Hepatocyte (in vitro differentiated cells): ENCODE data around the gene RPS6KA5. TPM values are rescaled to one million over a fixed set of nuclear protein-coding genes. Genes with fewer than 3 reads are reported as not detected.

Experiments
- DNase-seq: peaks from one replicate; pipeline ENCODE4 v3.0.0-alpha.2; 2016; ENCODE audit warnings: low spot score
- H2AFZ ChIP-seq: fragments of 200-600 bp; sonication (generic); 2 replicates; pipeline ENCODE4 v1.6.0; 2016; ENCODE audit warnings: antibody characterized with exemption, mild to moderate bottlenecking
- H3K27ac ChIP-seq: fragments of 200-600 bp; sonication (generic); 2 replicates; pipeline ENCODE4 v1.5.1; 2016; ENCODE audit warnings: mild to moderate bottlenecking
- H3K27me3 ChIP-seq: fragments of 200-600 bp; sonication (generic); 2 replicates; pipeline ENCODE4 v1.6.1; 2016
- H3K36me3 ChIP-seq: fragments of 200-600 bp; sonication (generic); replicated peaks from 2 replicates; pipeline ENCODE4 v1.5.1; 2016; ENCODE audit warnings: low read depth; ENCODE audit not compliant: insufficient read depth
- H3K4me1 ChIP-seq: fragments of 200-600 bp; sonication (generic); 2 replicates; pipeline ENCODE4 v1.5.1; 2016; ENCODE audit warnings: mild to moderate bottlenecking, moderate library complexity; ENCODE audit not compliant: insufficient read depth
- H3K4me2 ChIP-seq: fragments of 200-600 bp; sonication (generic); 2 replicates; pipeline ENCODE4 v1.6.0; 2016
- H3K4me3 ChIP-seq: fragments of 200-600 bp; sonication (generic); 2 replicates; pipeline ENCODE4 v1.5.1; 2016; ENCODE audit warnings: mild to moderate bottlenecking
- H3K79me2 ChIP-seq: fragments of 200-600 bp; sonication (generic); 2 replicates; pipeline ENCODE4 v1.6.0; 2017; ENCODE audit warnings: mild to moderate bottlenecking
- H3K9me2 ChIP-seq: fragments of 200-600 bp; sonication (generic); replicated peaks from 2 replicates; pipeline ENCODE4 v1.6.0; 2017; ENCODE audit warnings: mild to moderate bottlenecking; ENCODE audit not compliant: insufficient read depth
- H3K9me3 ChIP-seq: fragments of 200-600 bp; sonication (generic); 2 replicates; pipeline ENCODE4 v1.5.1; 2016; ENCODE audit warnings: low read depth, mild to moderate bottlenecking
- H4K20me1 ChIP-seq: fragments of 200-600 bp; sonication (generic); 2 replicates; pipeline ENCODE4 v1.6.0; 2016; ENCODE audit warnings: mild to moderate bottlenecking; ENCODE audit not compliant: insufficient read depth, poor library complexity, severe bottlenecking
- CTCF ChIP-seq: fragments of 200-600 bp; sonication (generic); IDR thresholded peaks from 2 replicates; pipeline ENCODE4 v1.5.1; 2016; ENCODE audit warnings: antibody characterized with exemption, mild to moderate bottlenecking; ENCODE audit not compliant: poor library complexity
- EZH2 ChIP-seq: fragments of 200-600 bp; sonication (generic); IDR thresholded peaks from 2 replicates; pipeline ENCODE4 v1.6.1; 2016; ENCODE audit warnings: antibody characterized with exemption, mild to moderate bottlenecking, borderline replicate concordance
- EZH2phosphoT487 ChIP-seq: fragments of 200-600 bp; sonication (generic); IDR thresholded peaks from one replicate; pipeline ENCODE4 v1.6.1; 2018; ENCODE audit warnings: antibody characterized with exemption, mild to moderate bottlenecking, low read depth, moderate library complexity; ENCODE audit not compliant: unreplicated experiment, severe bottlenecking
- WGBS: methylation state at CpG from one replicate; pipeline ENCODE4 v1.1.6; 2016; ENCODE audit warnings: low lambda C conversion rate; ENCODE audit errors: missing lambda C conversion rate; 5-methylcytosine and 5-hydroxymethylcytosine counted together
- polyA plus RNA-seq: library from polyadenylated mRNA; unstranded; fragments of >200 nt; fragmentation: Nextera tagmentation; extraction: Ambion mirVana; gene quantifications from 2 replicates; pipeline ENCODE4 v1.2.1, GENCODE V29; 2016
- total RNA-seq: library from RNA; depleted of rRNA; stranded (reverse); fragments of >200 nt; gene quantifications from 2 replicates; pipeline ENCODE4 v1.2.3, GENCODE V29; 2014

RPS6KA5 gene
- total and polyA plus RNA-seq, 2 experiments from 2014 or later: 4.8 to 6.3 TPM

- Histone ChIP-seq H3K27me3 (no peaks in the 10 kb centered on the region), H2AFZ (no peak overlapping the region), H3K4me3 (no peak overlapping the region), H3K4me2 (no peak overlapping the region), H3K4me1 (no peaks in the 10 kb centered on the region), H3K36me3 (no peaks in the 10 kb centered on the region), H3K27ac (no peak overlapping the region), H3K79me2 (peaks cover 5% of the 10 kb centered on the region), H4K20me1 (no peaks in the 10 kb centered on the region), H3K9me2 (no peaks in the 10 kb centered on the region), H3K9me3 (no peaks in the 10 kb centered on the region)
- no peak for TF ChIP-seq CTCF
- TF ChIP-seq EZH2phosphoT487: no peak
- no peak for TF ChIP-seq EZH2
- WGBS: 99% methylated on average over 7 of the region's 7 CpGs
- DNase-seq: no peak
These were observed 250.7 kb downstream of the RPS6KA5 start for GRCh38 chr14:90809530-90810312.

DNA sequence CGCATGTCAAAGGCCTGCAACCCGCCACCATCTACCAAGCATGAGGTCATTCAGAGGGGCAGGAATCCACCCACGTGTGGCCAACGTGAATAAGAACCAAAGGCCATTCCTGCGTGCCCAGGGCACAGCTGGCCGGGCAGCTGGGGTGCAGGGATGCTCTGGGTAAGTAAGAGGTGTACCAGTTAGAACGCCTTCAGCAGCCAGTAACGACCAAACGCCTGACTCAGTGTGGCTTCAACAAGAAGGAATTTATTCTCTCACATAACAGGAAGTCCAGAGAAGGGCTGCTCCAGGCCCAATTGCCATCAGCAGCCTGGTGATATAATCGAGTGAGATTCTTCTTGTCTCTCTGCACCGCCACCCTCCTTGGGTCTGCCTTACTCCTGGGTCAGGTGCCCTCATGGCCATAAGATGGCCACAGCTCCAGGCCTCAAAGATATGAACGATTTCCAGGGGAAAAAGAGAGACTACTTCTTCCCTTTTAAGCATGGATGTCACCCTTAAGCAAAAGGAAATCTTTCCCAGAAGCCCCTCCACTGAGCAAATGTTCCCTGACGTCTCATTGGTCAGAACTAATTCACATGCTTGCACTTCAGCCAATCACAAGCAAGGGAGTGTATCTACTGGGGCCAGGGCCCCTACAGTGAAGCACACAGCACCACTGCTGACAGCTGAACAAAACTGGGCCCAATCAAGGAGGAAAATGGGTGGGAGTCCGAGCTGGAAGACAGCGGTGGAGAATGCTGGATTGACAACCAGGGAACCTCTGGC lies 251.5 kb downstream of the RPS6KA5 start:
- Histone ChIP-seq H3K4me2 (no peak overlapping the region), H3K9me3 (no peaks in the 10 kb centered on the region), H3K79me2 (no peaks in the 10 kb centered on the region), H3K4me3 (no peak overlapping the region), H3K36me3 (no peaks in the 10 kb centered on the region), H3K9me2 (no peaks in the 10 kb centered on the region), H3K4me1 (no peaks in the 10 kb centered on the region), H3K27ac (no peak overlapping the region), H3K27me3 (no peaks in the 10 kb centered on the region), H2AFZ (no peak overlapping the region), H4K20me1 (no peaks in the 10 kb centered on the region)
- no peak for DNase-seq
- WGBS: 95% methylated on average over 15 of the region's 15 CpGs
- TF ChIP-seq EZH2phosphoT487 (no peak), EZH2 (no peak), CTCF (no peak)

DNA sequence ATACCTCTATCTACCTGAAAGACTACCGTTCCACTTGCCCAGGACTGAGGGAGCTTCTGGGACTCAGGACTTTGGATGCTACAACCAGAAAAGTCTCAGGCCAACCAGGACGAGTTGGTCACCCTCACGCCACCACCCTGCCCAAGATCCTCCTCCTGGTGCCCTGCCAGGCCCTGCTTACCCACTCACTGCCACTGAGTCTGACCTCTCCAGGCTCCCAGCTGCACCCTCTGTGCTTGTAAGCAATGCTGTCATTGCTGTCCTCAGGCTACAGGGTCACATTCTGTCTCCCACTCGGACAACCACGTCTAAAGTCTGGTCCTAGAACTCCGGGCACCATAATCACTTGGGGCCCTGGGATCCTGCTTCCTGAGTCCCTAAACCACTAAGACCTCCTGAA lies 253.4 kb downstream of the RPS6KA5 start:
- Histone ChIP-seq H3K27ac (no peak overlapping the region), H3K36me3 (no peaks in the 10 kb centered on the region), H3K79me2 (no peaks in the 10 kb centered on the region), H3K4me2 (no peak overlapping the region), H3K9me2 (no peaks in the 10 kb centered on the region), H3K27me3 (no peaks in the 10 kb centered on the region), H2AFZ (no peak overlapping the region), H3K9me3 (no peaks in the 10 kb centered on the region), H3K4me3 (no peak overlapping the region), H3K4me1 (no peaks in the 10 kb centered on the region), H4K20me1 (no peaks in the 10 kb centered on the region)
- DNase-seq: no peak
- 84% methylated on average over 6 of the region's 6 CpGs for WGBS
- TF ChIP-seq CTCF (no peak), EZH2phosphoT487 (no peak), EZH2 (no peak)
